SK-N-SH (cell line): ENCODE measurements around the gene NTNG1.

Source experiments
- CTCF ChIP-seq: fragments of 200-600 bp; sonication (generic); IDR thresholded peaks from 2 replicates; pipeline ENCODE4 v1.6.1; 2017; ENCODE audit warnings: antibody characterized with exemption, mild to moderate bottlenecking, moderate library complexity
- EZH2phosphoT487 ChIP-seq: fragments of 200-600 bp; sonication (generic); IDR thresholded peaks from 2 replicates; pipeline ENCODE4 v1.6.1; 2017; ENCODE audit warnings: low read depth, mixed run types, mild to moderate bottlenecking, antibody characterized with exemption, moderate library complexity, borderline replicate concordance
- IRF3 ChIP-seq: fragments of 150-350 bp; IDR thresholded peaks from 2 replicates; pipeline ENCODE4 v1.6.1; 2016; ENCODE audit warnings: mild to moderate bottlenecking, low read depth, low read length
- JUND ChIP-seq: IDR thresholded peaks from 2 replicates; pipeline ENCODE4 v1.4.0; 2012
- PBX3 ChIP-seq: IDR thresholded peaks from 2 replicates; pipeline ENCODE4; 2012
- POLR2AphosphoS5 ChIP-seq: IDR thresholded peaks from 2 replicates; pipeline ENCODE4 v1.6.1; 2012; ENCODE audit warnings: low read depth, low read length
- REST ChIP-seq: IDR thresholded peaks from 2 replicates; pipeline ENCODE4 v1.6.1; 2012; ENCODE audit warnings: mild to moderate bottlenecking, low read depth, low read length, moderate library complexity
- SIN3A ChIP-seq: IDR thresholded peaks from 2 replicates; pipeline ENCODE4 v1.6.1; 2012; ENCODE audit warnings: low read depth, mild to moderate bottlenecking, low read length, moderate library complexity, borderline replicate concordance
- TEAD4 ChIP-seq: IDR thresholded peaks from 2 replicates; pipeline ENCODE4 v1.4.0; 2012; ENCODE audit warnings: mild to moderate bottlenecking, borderline replicate concordance; ENCODE audit not compliant: insufficient read depth
- USF1 ChIP-seq: IDR thresholded peaks from 2 replicates; pipeline ENCODE4 v1.4.0; 2012; ENCODE audit warnings: low read depth, borderline replicate concordance
- ZBTB33 ChIP-seq: IDR thresholded peaks from 2 replicates; pipeline ENCODE4 v1.4.0; 2012; ENCODE audit warnings: low read depth, borderline replicate concordance

- TF ChIP-seq POLR2AphosphoS5 (no peak), REST (no peak), ZBTB33 (no peak), JUND (no peak), CTCF (no peak), SIN3A (no peak), PBX3 (no peak), TEAD4 (no peak), USF1 (no peak), EZH2phosphoT487 (no peak), IRF3 (no peak)
These were observed 350.7 kb downstream of the NTNG1 start for GRCh38 chr1:107491582-107491981.
